ENCODE measurements around the gene RHOB.
"Not testable (repeated sequence)": the region's sequence is repeated elsewhere in the genome, so short reads cannot be mapped to it uniquely, and the experiment has no call there.

Gene RHOB

GRCh38 chr2:20446917-20447436 is at the start of gene RHOB:
RHOB (plus strand) TSS chr2:20447074; CDS start chr2:20447466, 392 bp downstream.
- peaks cover 34% of the 10 kb centered on the region for H3K36me3 Mint-ChIP-seq
- no peaks in the 10 kb centered on the region for H3K9me3 Mint-ChIP-seq
- peak within 1 kb of the TSS; percentile 80 for H3K4me3 Mint-ChIP-seq
- H3K27ac Mint-ChIP-seq = peak within 1 kb of the TSS; percentile 69
- ATAC-seq = peak; percentile 98
- peak; percentile 90 to 95 for DNase-seq (ENCODE audit: low spot score in 2 of 2)
- peaks cover 6% of the 10 kb centered on the region for H3K4me1 Mint-ChIP-seq

- Mint-ChIP-seq H3K4me3 (no peak overlapping the region), H3K27ac (no peak overlapping the region), H3K4me1 (no peaks in the 10 kb centered on the region), H3K36me3 (no peaks in the 10 kb centered on the region), H3K9me3 (no peaks in the 10 kb centered on the region)
- DNase-seq (ENCODE audit: low spot score in 2 of 2) (no peak), ATAC-seq (no peak)
Measured at GRCh38 chr2:20397811-20398447, 48.9 kb upstream of the RHOB start.

- no peaks in the 10 kb centered on the region for H3K36me3 Mint-ChIP-seq
- no peak for DNase-seq (ENCODE audit: low spot score in 2 of 2)
- H3K4me3 Mint-ChIP-seq = no peak overlapping the region
- H3K4me1 Mint-ChIP-seq = no peaks in the 10 kb centered on the region
- no peak overlapping the region for H3K27ac Mint-ChIP-seq
- no peak for ATAC-seq
- H3K9me3 Mint-ChIP-seq = no peaks in the 10 kb centered on the region
Measured at GRCh38 chr2:20398956-20399567, 47.8 kb upstream of the RHOB start.

GRCh38 chr2:20400306-20400705 is 46.6 kb upstream of the RHOB start:
- Mint-ChIP-seq H3K4me1 (no peaks in the 10 kb centered on the region), H3K9me3 (no peaks in the 10 kb centered on the region), H3K36me3 (no peaks in the 10 kb centered on the region), H3K27ac (no peak overlapping the region), H3K4me3 (no peak overlapping the region)
- no peak for DNase-seq (ENCODE audit: low spot score in 2 of 2)
- no peak for ATAC-seq

GRCh38 chr2:20400787-20401488 is 45.9 kb upstream of the RHOB start:
- ATAC-seq (no peak), DNase-seq (ENCODE audit: low spot score in 2 of 2) (no peak)
- Mint-ChIP-seq H3K27ac (no peak overlapping the region), H3K36me3 (no peaks in the 10 kb centered on the region), H3K4me1 (no peaks in the 10 kb centered on the region), H3K4me3 (no peak overlapping the region), H3K9me3 (no peaks in the 10 kb centered on the region)

GRCh38 chr2:20401489-20401835 is 45.4 kb upstream of the RHOB start:
- Mint-ChIP-seq H3K4me3 (no peak overlapping the region), H3K27ac (no peak overlapping the region), H3K36me3 (no peaks in the 10 kb centered on the region), H3K4me1 (no peaks in the 10 kb centered on the region), H3K9me3 (no peaks in the 10 kb centered on the region)
- DNase-seq (ENCODE audit: low spot score in 2 of 2) (no peak), ATAC-seq (no peak)

GRCh38 chr2:20403774-20404312 is 43.0 kb upstream of the RHOB start:
- Mint-ChIP-seq H3K9me3 (peaks cover 4% of the 10 kb centered on the region), H3K27ac (no peak overlapping the region), H3K36me3 (no peaks in the 10 kb centered on the region), H3K4me3 (no peak overlapping the region), H3K4me1 (no peaks in the 10 kb centered on the region)
- ATAC-seq = no peak
- DNase-seq (ENCODE audit: low spot score in 2 of 2) = no peak

GRCh38 chr2:20404950-20405349 is 41.9 kb upstream of the RHOB start:
- ATAC-seq (no peak), DNase-seq (ENCODE audit: low spot score in 2 of 2) (no peak)
- H3K9me3 Mint-ChIP-seq = peaks cover 12% of the 10 kb centered on the region
- no peak overlapping the region for H3K27ac Mint-ChIP-seq
- H3K4me3 Mint-ChIP-seq = no peak overlapping the region
- no peaks in the 10 kb centered on the region for H3K36me3 Mint-ChIP-seq
- no peaks in the 10 kb centered on the region for H3K4me1 Mint-ChIP-seq

GRCh38 chr2:20409039-20409438 is 37.8 kb upstream of the RHOB start:
- Mint-ChIP-seq H3K27ac (no peak overlapping the region), H3K4me3 (no peak overlapping the region), H3K9me3 (peaks cover 14% of the 10 kb centered on the region), H3K36me3 (no peaks in the 10 kb centered on the region), H3K4me1 (no peaks in the 10 kb centered on the region)
- ATAC-seq = no peak
- DNase-seq (ENCODE audit: low spot score in 2 of 2) = no peak

- Mint-ChIP-seq H3K9me3 (peaks cover 14% of the 10 kb centered on the region), H3K4me3 (no peak overlapping the region), H3K4me1 (no peaks in the 10 kb centered on the region), H3K27ac (no peak overlapping the region), H3K36me3 (no peaks in the 10 kb centered on the region)
- no peak for DNase-seq (ENCODE audit: low spot score in 2 of 2)
- ATAC-seq = no peak
Measured at GRCh38 chr2:20410556-20411277, 36.2 kb upstream of the RHOB start.

- H3K9me3 Mint-ChIP-seq = peaks cover 14% of the 10 kb centered on the region
- ATAC-seq = peak; percentile 98
- no peak overlapping the region for H3K27ac Mint-ChIP-seq
- no peaks in the 10 kb centered on the region for H3K36me3 Mint-ChIP-seq
- peak; percentile 70 to 86 for DNase-seq (ENCODE audit: low spot score in 2 of 2)
- no peaks in the 10 kb centered on the region for H3K4me1 Mint-ChIP-seq
- H3K4me3 Mint-ChIP-seq = no peak overlapping the region
Measured at GRCh38 chr2:20411361-20411894, 35.4 kb upstream of the RHOB start.

- H3K9me3 Mint-ChIP-seq = peaks cover 3% of the 10 kb centered on the region
- H3K36me3 Mint-ChIP-seq = no peaks in the 10 kb centered on the region
- no peak overlapping the region for H3K27ac Mint-ChIP-seq
- H3K4me3 Mint-ChIP-seq = no peak overlapping the region
- no peak for ATAC-seq
- no peak for DNase-seq (ENCODE audit: low spot score in 2 of 2)
- H3K4me1 Mint-ChIP-seq = no peaks in the 10 kb centered on the region
Measured at GRCh38 chr2:20414806-20415205, 32.1 kb upstream of the RHOB start.

GRCh38 chr2:20415511-20415918 is 31.4 kb upstream of the RHOB start:
- Mint-ChIP-seq H3K4me1 (no peaks in the 10 kb centered on the region), H3K9me3 (no peaks in the 10 kb centered on the region), H3K4me3 (no peak overlapping the region), H3K36me3 (no peaks in the 10 kb centered on the region), H3K27ac (no peak overlapping the region)
- DNase-seq (ENCODE audit: low spot score in 2 of 2) = no peak
- ATAC-seq = no peak

GRCh38 chr2:20416723-20417122 is 30.2 kb upstream of the RHOB start:
- Mint-ChIP-seq H3K4me3 (no peak overlapping the region), H3K36me3 (no peaks in the 10 kb centered on the region), H3K27ac (no peak overlapping the region), H3K9me3 (no peaks in the 10 kb centered on the region), H3K4me1 (no peaks in the 10 kb centered on the region)
- no peak for ATAC-seq
- no peak for DNase-seq (ENCODE audit: low spot score in 2 of 2)

GRCh38 chr2:20417230-20417821 is 29.5 kb upstream of the RHOB start:
- not testable (repeated sequence) for DNase-seq (ENCODE audit: low spot score in 2 of 2); H3K4me3 Mint-ChIP-seq; ATAC-seq; H3K9me3 Mint-ChIP-seq; H3K4me1 Mint-ChIP-seq; H3K27ac Mint-ChIP-seq; H3K36me3 Mint-ChIP-seq
